CD4-positive, alpha-beta T cell treated with Interferon gamma for 1 hour (primary cell): Measurements from ENCODE around the gene SFT2D3.

Experiments
- DNase-seq: peaks from one replicate; pipeline ENCODE4 v3.0.0-alpha.2; 2020

The SFT2D3 gene

GRCh38 chr2:127683056-127683455 lies 18.2 kb upstream of the SFT2D3 start:
- DNase-seq: no peak

GRCh38 chr2:127683757-127684156 lies 17.5 kb upstream of the SFT2D3 start:
- no peak for DNase-seq

GRCh38 chr2:127685410-127686080 lies 15.8 kb upstream of the SFT2D3 start:
- DNase-seq: no peak

- DNase-seq: no peak
These were observed 12.9 kb upstream of the SFT2D3 start for GRCh38 chr2:127688405-127688804.

GRCh38 chr2:127690696-127691095 lies 10.6 kb upstream of the SFT2D3 start:
- no peak for DNase-seq

- no peak for DNase-seq
These were observed 6.3 kb upstream of the SFT2D3 start for GRCh38 chr2:127694986-127695385.

GRCh38 chr2:127695491-127696472 lies 5.5 kb upstream of the SFT2D3 start:
- no peak for DNase-seq

- no peak for DNase-seq
These were observed 3.7 kb upstream of the SFT2D3 start for GRCh38 chr2:127697482-127698180.

- DNase-seq: no peak
These were observed 2.5 kb upstream of the SFT2D3 start for GRCh38 chr2:127698553-127699355.

- DNase-seq: peak; percentile 86
These were observed 637 bp upstream of the SFT2D3 start for GRCh38 chr2:127700527-127701192.

GRCh38 chr2:127701651-127702394 lies 526 bp downstream of the SFT2D3 start:
- DNase-seq: peak; percentile 81

- DNase-seq: no peak
These were observed 1.2 kb downstream of the SFT2D3 start for GRCh38 chr2:127702395-127703009.

GRCh38 chr2:127703282-127703681 lies 2.0 kb downstream of the SFT2D3 start:
- no peak for DNase-seq

GRCh38 chr2:127704641-127705390 lies 3.5 kb downstream of the SFT2D3 start:
- DNase-seq: no peak

GRCh38 chr2:127705391-127706065 lies 4.2 kb downstream of the SFT2D3 start:
- DNase-seq: no peak

- no peak for DNase-seq
These were observed 5.1 kb downstream of the SFT2D3 start for GRCh38 chr2:127706215-127706990.

- no peak for DNase-seq
These were observed 6.8 kb downstream of the SFT2D3 start for GRCh38 chr2:127707890-127708648.

GRCh38 chr2:127709336-127709735 lies 8.0 kb downstream of the SFT2D3 start:
- no peak for DNase-seq
